SK-N-SH (cell line): ENCODE results near the gene MRRF. TPM values are rescaled to one million over a fixed set of nuclear protein-coding genes. Genes with fewer than 3 reads are reported as not detected.

Experiments
- CTCF ChIA-PET: fragments of 300-600, 350-600 bp; formaldehyde crosslinking; extraction: SDS; loops from one replicate; lab custom pipeline; 2021; lab: Yijun Ruan, JAX
- POLR2A ChIA-PET: fragments of 350-600 bp; sonication (Branson Sonifier 250); formaldehyde crosslinking; extraction: SDS; loops from one replicate; lab custom pipeline; 2020; ENCODE audit warnings: antibody characterized with exemption, inconsistent platforms; lab: Yijun Ruan, JAX
- DNase-seq: peaks from one replicate; pipeline ENCODE4 v3.0.0; 2012
- H2AFZ ChIP-seq: fragments of 200-600 bp; sonication (generic); 2 replicates; pipeline ENCODE4 v1.8.1; 2016; ENCODE audit warnings: antibody characterized with exemption, mild to moderate bottlenecking, low read depth
- H3F3A ChIP-seq: fragments of 200-600 bp; sonication (generic); replicated peaks from 2 replicates; pipeline ENCODE3; 2016; ENCODE audit warnings: antibody characterized with exemption, mild to moderate bottlenecking; ENCODE audit not compliant: insufficient read depth
- H3K27ac ChIP-seq, 2 experiments: fragments of 200-500 bp in 1 of 2; fragments of 200-600 bp in 1 of 2; sonication (Bioruptor generic) in 1 of 2; sonication (generic), shearing (Covaris generic) in 1 of 2; 2 replicates each; pipeline versions ENCODE4 v1.5.1 to v1.6.1; 2014 to 2016; ENCODE audit warnings: low read depth in 2 of 2, inconsistent platforms in 1 of 2, low read length in 1 of 2, mild to moderate bottlenecking in 1 of 2, mixed read lengths in 1 of 2
- H3K27me3 ChIP-seq: fragments of 200-600 bp; sonication (generic), shearing (Covaris generic); 2 replicates; pipeline ENCODE4 v1.6.1; 2016; ENCODE audit warnings: mixed run types; ENCODE audit not compliant: insufficient read depth
- H3K36me3 ChIP-seq, 2 experiments: fragments of 200-500 bp in 1 of 2; fragments of 200-600 bp in 1 of 2; sonication (Bioruptor generic) in 1 of 2; sonication (generic) in 1 of 2; replicated peaks in 1 of 2; 2 replicates each; pipeline versions ENCODE3 to v1.5.1; 2014 to 2016; ENCODE audit warnings: low read length in 1 of 2, mild to moderate bottlenecking in 1 of 2; ENCODE audit not compliant: insufficient read depth in 2 of 2, control insufficient read depth in 1 of 2
- H3K4me1 ChIP-seq, 2 experiments: fragments of 200-500 bp in 1 of 2; fragments of 200-600 bp in 1 of 2; sonication (Bioruptor generic) in 1 of 2; sonication (generic), shearing (Covaris generic) in 1 of 2; 2 replicates each; pipeline versions ENCODE4 v1.5.1 to v1.6.1; 2014 to 2016; ENCODE audit warnings: low read depth in 1 of 2, low read length in 1 of 2, mixed run types in 1 of 2; ENCODE audit not compliant: insufficient read depth in 2 of 2, control insufficient read depth in 1 of 2
- H3K4me2 ChIP-seq: fragments of 200-600 bp; sonication (generic), shearing (Covaris generic); 2 replicates; pipeline ENCODE4 v1.6.1; 2017; ENCODE audit warnings: mixed run types
- H3K4me3 ChIP-seq, 2 experiments: fragments of 200-500 bp in 1 of 2; fragments of 200-600 bp in 1 of 2; sonication (Bioruptor generic) in 1 of 2; sonication (generic), shearing (Covaris generic) in 1 of 2; 2 replicates each; pipeline versions ENCODE4 v1.5.1 to v1.8.1; 2014 to 2016; ENCODE audit warnings: low read depth in 2 of 2, inconsistent platforms in 1 of 2, low read length in 1 of 2, mild to moderate bottlenecking in 1 of 2, mixed read lengths in 1 of 2, moderate library complexity in 1 of 2
- H3K79me2 ChIP-seq: fragments of 200-600 bp; sonication (generic); 2 replicates; pipeline ENCODE4 v1.8.1; 2017; ENCODE audit warnings: mild to moderate bottlenecking; ENCODE audit not compliant: insufficient read depth
- H3K9ac ChIP-seq: fragments of 200-600 bp; sonication (generic); 2 replicates; pipeline ENCODE4 v1.6.1; 2017; ENCODE audit warnings: mixed run types
- H3K9me2 ChIP-seq: fragments of 200-600 bp; sonication (generic); 2 replicates; pipeline ENCODE4 v1.6.1; 2017; ENCODE audit warnings: mixed run types
- H3K9me3 ChIP-seq: fragments of 200-600 bp; sonication (generic); 2 replicates; pipeline ENCODE4 v1.6.1; 2017; ENCODE audit warnings: mixed run types, mild to moderate bottlenecking, moderate library complexity
- H4K20me1 ChIP-seq: fragments of 200-600 bp; sonication (generic); 2 replicates; pipeline ENCODE4 v1.6.1; 2017; ENCODE audit warnings: mild to moderate bottlenecking, mixed run types; ENCODE audit not compliant: insufficient read depth
- CTCF ChIP-seq: fragments of 200-600 bp; sonication (generic); IDR thresholded peaks from 2 replicates; pipeline ENCODE4 v1.6.1; 2017; ENCODE audit warnings: antibody characterized with exemption, mild to moderate bottlenecking, moderate library complexity
- EP300 ChIP-seq, 2 experiments: IDR thresholded peaks; 2 replicates each; pipeline versions ENCODE4 v1.4.0 to v1.6.1; 2012; ENCODE audit warnings: borderline replicate concordance in 1 of 2, low read depth in 1 of 2, low read length in 1 of 2
- FOXJ3 ChIP-seq: sonication (generic); formaldehyde crosslinking; IDR thresholded peaks from 2 replicates; pipeline ENCODE4 v1.5.1; 2020; ENCODE audit warnings: mild to moderate bottlenecking, missing genetic modification reagents
- MAX ChIP-seq: IDR thresholded peaks from 2 replicates; pipeline ENCODE4 v1.4.0; 2012; ENCODE audit warnings: low read depth
- MXI1 ChIP-seq: IDR thresholded peaks from 2 replicates; pipeline ENCODE4 v1.6.1; 2012; ENCODE audit warnings: mild to moderate bottlenecking, low read depth, low read length, improper control_type of control experiment
- PBX3 ChIP-seq: IDR thresholded peaks from 2 replicates; pipeline ENCODE4; 2012
- RXRA ChIP-seq: IDR thresholded peaks from 2 replicates; pipeline ENCODE4 v1.4.0; 2012; ENCODE audit warnings: low read depth, mild to moderate bottlenecking, borderline replicate concordance
- TCF12 ChIP-seq: IDR thresholded peaks from 2 replicates; pipeline ENCODE4 v1.4.0; 2012
- YY1 ChIP-seq: IDR thresholded peaks from 2 replicates; pipeline ENCODE4 v1.4.0; 2012; ENCODE audit warnings: low read depth, mild to moderate bottlenecking
- WGBS: methylation state at CpG from one replicate; pipeline ENCODE4 v1.1.6; 2017; ENCODE audit warnings: low lambda C conversion rate; 5-methylcytosine and 5-hydroxymethylcytosine counted together
- polyA plus RNA-seq, 3 experiments: library from polyadenylated mRNA; depleted of rRNA; stranded (reverse); fragments of >200 nt; gene quantifications; 2 replicates each; pipeline ENCODE4 v1.2.3, GENCODE V29; 2012

The MRRF gene
- polyA plus RNA-seq, 1 of the 3 experiments (the other 2 are of a cell fraction): 35.1 TPM

- no peak for TF ChIP-seq CTCF
- TF ChIP-seq, all 33 proteins: peak for 0
Measured at GRCh38 chr9:122340161-122340560, 75.5 kb downstream of the MRRF start (continued).

- Histone ChIP-seq H3K4me2 (no peak overlapping the region), H3K9me3 (no peaks in the 10 kb centered on the region), H4K20me1 (no peaks in the 10 kb centered on the region), H2AFZ (no peak overlapping the region), H3K9ac (no peak overlapping the region), H3K27ac (no peak overlapping the region), H3K36me3 (no peaks in the 10 kb centered on the region), H3K4me1 (peaks cover 0 to 18% of the 10 kb centered on the region in 2 experiments; a peak in 1 of 4 replicates), H3K27me3 (no peaks in the 10 kb centered on the region), H3K4me3 (no peak overlapping the region), H3K9me2 (no peaks in the 10 kb centered on the region), H3F3A (no peaks in the 10 kb centered on the region), H3K79me2 (no peaks in the 10 kb centered on the region)
- ChIA-PET CTCF (interaction anchor here (0.9 to 21.3 kb wide), 5 partner anchors 7 to 247 kb away, joined by 3 to 528 read pairs (median 4); partner anchors contain the start of genes MORN5 and NDUFA8), POLR2A (no interaction called here)
- 78% methylated on average over 15 of the region's 15 CpGs for WGBS
- no peak for TF ChIP-seq FOXJ3 (CRISPR knock-in tag)
- no peak for TF ChIP-seq EP300 (IDR thresholded peaks at IDR 0.05; ENCODE audit: borderline replicate concordance in 1 of 2, low read depth in 1 of 2, low read length in 1 of 2)
- no peak for TF ChIP-seq PBX3
- TF ChIP-seq YY1: no peak
- TF ChIP-seq TCF12: no peak
- no peak for TF ChIP-seq RXRA
- DNase-seq: no peak
Measured at GRCh38 chr9:122342323-122343050, 77.8 kb downstream of the MRRF start.

GRCh38 chr9:122346478-122347347, 82.0 kb downstream of the MRRF start:
- ChIA-PET CTCF (interaction anchor here (0.6 to 21.3 kb wide), 7 partner anchors 9 to 800 kb away, joined by 3 to 528 read pairs (median 4); partner anchors contain the start of gene TTLL11), POLR2A (no interaction called here)
- Histone ChIP-seq H3K9ac (no peak overlapping the region), H3K4me2 (peak overlapping the region; percentile 30; the same call in 1 of the 2 replicates), H3K36me3 (no peaks in the 10 kb centered on the region), H3K4me3 (peak overlapping the region in 1 of 2 experiments; percentile 44; a peak in 2 of 4 replicates), H3K4me1 (peaks cover 0 to 6% of the 10 kb centered on the region in 2 experiments; a peak in 1 of 4 replicates), H3F3A (no peaks in the 10 kb centered on the region), H3K79me2 (no peaks in the 10 kb centered on the region), H3K27ac (no peak overlapping the region), H3K27me3 (no peaks in the 10 kb centered on the region), H2AFZ (peak overlapping the region; percentile 94), H3K9me3 (no peaks in the 10 kb centered on the region), H4K20me1 (no peaks in the 10 kb centered on the region), H3K9me2 (no peaks in the 10 kb centered on the region)
- peak; percentile 84 for DNase-seq
- 40% methylated on average over 28 of the region's 90 CpGs for WGBS
- TF ChIP-seq MAX (0 out of 2 replicates have a peak, but pooled peaks have one; percentile 7), MXI1 (no peak)
